Measurements from ENCODE around the gene E2F1.
"Not testable (repeated sequence)": the region's sequence is repeated elsewhere in the genome, so short reads cannot be mapped to it uniquely, and the experiment has no call there.

E2F1 gene

DNA sequence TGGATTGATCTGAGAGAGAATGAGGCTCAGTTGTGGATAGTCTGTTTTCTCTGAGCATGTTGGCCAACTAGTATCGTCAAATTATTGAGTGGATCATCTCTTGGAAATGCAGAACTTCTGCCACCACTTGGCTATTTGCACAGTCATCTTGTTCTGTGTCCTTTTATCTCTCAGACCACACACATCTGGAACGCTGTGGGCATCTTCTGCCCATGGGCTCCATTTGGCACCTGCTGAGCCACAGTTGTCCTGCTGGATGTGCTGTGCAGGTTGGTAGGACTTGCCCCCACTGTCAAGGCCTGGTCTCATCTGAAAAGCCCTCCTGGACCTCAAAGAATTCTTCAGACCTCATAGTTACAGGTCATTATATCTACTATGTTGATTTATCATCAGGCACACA lies 40.8 kb downstream of the E2F1 start:
- DNase-seq (ENCODE audit: low spot score) = no peak
- no peak for FAIRE-seq

DNA sequence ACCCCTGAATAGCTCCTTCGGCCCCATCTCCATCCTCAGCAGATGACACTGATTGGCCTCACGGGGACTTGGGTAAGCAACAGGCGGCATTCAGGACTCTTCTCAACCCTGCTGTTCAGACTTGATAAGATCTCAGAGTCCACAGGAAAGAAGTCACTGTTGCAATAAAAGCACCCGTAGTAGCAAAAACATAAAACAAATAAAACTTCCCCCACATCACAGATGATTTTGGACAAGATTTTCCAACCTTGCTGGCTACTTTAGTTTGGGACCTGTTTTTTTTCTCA lies 41.2 kb downstream of the E2F1 start:
- no peak for DNase-seq (ENCODE audit: low spot score)
- no peak for FAIRE-seq

DNA sequence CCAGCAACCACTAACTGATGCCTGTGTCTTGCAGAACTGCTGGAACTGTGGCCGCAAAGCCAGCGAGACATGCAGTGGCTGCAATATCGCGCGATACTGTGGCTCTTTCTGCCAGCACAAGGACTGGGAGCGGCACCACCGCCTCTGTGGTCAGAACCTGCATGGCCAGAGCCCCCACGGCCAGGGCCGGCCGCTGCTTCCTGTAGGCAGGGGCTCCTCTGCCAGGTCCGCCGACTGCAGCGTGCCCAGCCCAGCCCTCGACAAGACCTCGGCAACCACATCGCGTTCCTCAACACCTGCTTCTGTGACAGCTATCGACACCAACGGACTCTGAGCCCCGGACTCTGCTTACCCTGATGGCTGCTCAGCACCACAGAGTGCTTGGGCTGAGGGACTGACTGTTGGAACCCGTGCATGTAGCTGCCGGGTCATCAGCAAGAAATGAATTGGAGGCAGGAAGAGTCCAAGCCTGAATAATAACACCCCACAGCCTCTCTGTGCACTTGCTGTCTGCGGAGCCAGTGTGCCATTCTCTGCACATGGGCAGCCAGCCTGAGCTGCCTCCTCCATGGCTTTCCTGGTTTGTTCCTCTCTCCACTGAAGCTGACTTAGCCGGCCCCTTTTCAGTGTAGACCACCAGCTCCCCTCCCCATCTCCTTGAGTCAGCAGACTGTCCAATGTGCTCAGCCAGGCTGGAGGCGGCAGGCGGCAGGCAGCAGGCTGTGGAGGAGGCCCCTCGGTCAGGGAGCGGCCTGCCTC lies 41.7 kb downstream of the E2F1 start:
- no peak for DNase-seq (ENCODE audit: low spot score)
- FAIRE-seq = no peak

DNA sequence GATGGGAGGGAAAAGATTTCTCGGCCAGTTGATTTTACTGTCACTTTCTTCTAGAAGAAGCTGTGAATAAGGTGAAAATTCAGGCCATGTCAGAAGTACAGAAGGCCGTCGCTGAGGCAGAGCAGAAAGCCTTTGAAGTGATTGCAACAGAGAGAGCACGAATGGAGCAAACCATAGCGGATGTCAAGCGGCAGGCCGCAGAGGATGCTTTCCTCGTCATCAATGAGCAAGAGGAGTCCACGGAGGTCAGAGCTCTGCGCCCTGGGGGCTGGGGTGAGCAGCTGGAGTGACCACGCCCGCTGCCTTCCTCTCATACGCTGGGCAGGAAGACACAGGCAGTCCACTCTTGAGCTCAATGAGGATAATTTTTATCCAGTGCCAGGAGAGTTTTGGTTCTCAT lies 45.9 kb downstream of the E2F1 start:
- DNase-seq (ENCODE audit: low spot score) (no peak), FAIRE-seq (no peak)

DNA sequence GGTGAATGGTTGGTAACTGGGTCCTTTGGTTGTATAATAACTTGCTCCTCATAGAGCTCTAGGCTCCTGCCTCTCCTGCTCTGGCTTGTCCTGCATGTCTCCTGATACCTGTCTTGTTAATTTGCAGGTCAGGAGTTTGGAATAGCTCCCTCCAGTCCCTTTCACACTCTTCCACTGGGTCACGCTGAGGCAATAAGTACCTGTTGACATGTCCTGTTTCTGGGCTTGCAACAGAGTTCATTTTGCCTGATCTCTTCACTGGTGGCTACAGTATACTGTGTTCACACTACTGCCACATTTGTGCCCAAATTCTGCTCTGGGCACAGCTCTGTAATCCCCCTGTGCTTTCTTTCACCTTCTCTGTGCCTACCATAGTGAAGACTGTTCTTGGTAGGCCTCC lies 49.4 kb downstream of the E2F1 start:
- FAIRE-seq = no peak
- no peak for DNase-seq (ENCODE audit: low spot score)

DNA sequence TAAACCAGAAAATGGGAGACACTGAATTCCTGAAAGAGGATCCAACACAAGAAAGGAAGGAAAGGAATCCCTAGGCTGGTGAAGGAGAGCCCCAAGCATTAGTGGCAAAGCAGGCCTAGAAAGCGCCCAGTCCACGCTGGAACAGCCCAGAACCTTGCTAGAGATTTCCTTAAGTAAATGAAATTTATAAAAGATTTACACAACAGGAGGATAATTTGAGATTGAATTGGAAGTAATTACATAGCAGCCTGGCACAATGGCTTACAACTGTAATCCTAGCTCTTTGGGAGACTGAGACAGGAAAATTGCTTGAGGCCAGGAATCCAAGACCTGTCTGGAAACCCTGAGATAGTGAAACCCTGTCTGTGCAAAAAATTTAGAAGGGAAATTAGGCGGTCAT lies 50.8 kb downstream of the E2F1 start:
- FAIRE-seq = no peak
- DNase-seq (ENCODE audit: low spot score) = no peak

DNA sequence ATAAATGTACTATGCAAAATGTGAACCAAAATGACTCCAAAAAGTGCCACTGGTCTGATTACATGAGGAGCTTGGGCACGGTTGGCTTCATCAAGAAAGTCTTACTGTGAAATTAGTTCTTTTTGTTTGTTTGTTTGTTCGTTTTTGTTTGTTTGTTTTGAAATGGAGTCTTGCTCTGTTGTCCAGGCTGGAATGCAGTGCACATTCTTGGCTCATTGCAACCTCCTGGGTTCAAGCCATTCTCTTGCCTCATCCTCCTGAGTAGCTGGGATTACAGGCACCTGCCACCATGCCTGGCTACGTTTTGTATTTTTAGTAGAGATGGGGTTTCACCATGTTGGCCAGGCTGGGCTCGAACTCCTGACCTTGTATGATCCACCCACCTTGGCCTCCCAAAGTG lies 54.3 kb downstream of the E2F1 start:
- not testable (repeated sequence) for FAIRE-seq; DNase-seq (ENCODE audit: low spot score)

DNA sequence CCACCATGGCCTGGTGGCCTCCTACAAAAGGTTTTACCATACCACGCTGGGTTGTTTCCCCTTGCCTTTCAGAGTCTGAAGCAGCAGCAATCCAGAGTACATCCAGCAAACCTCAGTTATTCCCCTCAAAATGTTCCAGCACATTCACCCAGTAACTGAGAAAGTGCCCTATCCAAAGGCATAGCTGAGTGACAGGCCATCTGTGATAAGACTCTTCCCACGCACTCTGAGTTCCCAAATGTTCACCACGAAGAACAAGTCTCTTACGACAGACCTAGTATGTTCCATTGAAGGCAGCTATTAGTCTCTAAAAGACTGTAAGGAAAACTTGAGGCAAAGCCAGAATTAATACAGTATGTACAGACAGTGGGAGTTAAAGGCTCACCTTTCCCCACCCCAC lies 55.7 kb downstream of the E2F1 start:
- FAIRE-seq = no peak
- DNase-seq (ENCODE audit: low spot score) = no peak

DNA sequence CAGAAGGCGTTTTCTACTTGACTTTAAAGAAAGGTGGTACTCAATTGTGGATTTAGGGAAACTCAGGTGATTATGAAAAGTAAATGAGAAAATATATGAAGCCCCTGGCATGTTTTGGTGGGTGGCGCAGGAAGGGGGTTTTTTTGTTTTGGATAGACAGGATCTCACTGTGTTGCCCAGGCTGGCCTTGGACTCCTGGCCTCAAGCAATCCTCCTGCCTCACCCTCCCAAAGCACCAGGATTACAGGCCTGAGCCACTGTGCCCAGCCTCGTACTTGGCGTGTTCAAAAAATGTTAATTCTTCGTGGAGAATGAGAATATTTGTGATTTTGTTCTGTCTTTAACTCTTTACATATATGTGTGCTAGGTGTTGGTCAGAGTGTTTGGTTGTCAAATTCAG lies 56.2 kb downstream of the E2F1 start:
- no peak for DNase-seq (ENCODE audit: low spot score)
- FAIRE-seq = no peak

DNA sequence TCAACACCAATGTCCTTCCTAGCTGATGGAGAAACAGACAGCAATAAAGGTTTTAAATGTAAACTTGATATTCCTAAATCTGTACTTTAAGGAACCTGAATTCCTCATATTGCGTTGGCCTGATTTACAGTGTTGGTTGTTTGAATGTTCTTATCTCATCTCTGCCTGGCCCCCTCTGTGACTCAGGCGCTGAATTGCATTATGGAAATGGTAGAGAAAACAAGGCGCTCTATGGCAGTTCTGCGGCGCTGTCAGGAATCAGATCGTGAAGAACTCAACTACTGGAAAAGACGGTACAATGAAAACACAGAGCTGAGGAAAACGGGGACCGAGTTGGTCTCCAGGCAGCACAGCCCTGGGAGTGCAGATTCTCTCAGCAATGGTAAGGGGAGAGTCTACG lies 56.7 kb downstream of the E2F1 start:
- DNase-seq (ENCODE audit: low spot score) = no peak
- no peak for FAIRE-seq

DNA sequence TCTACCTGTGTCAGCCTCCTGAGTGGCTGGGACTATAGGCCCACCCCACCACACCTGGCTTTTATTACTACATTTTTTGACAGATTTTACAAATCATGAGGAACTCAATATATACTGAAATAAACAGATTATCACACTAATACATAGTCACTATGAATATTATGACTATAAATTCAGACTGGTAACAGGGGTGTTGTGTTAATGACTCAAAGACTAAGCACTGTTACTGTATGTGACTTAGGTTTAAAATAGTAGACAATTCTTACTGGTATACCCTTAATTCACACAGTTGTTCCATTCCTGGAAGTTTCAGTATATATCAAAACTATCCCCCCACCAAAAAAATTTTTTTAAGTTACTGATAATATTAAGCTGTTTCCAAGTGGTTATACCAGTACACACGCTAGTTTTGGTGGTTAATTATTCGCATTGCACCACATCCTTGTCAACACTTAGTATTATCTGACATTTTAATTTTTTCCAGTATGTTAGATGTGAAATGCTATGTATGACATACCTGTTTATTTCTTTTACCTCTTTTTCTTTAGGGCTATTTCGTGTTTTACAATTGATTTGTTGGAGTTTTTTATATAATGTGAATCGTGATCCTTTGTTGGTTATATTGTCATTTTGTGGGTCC lies 58.5 kb downstream of the E2F1 start:
- no peak for DNase-seq (ENCODE audit: low spot score)
- FAIRE-seq = no peak

DNA sequence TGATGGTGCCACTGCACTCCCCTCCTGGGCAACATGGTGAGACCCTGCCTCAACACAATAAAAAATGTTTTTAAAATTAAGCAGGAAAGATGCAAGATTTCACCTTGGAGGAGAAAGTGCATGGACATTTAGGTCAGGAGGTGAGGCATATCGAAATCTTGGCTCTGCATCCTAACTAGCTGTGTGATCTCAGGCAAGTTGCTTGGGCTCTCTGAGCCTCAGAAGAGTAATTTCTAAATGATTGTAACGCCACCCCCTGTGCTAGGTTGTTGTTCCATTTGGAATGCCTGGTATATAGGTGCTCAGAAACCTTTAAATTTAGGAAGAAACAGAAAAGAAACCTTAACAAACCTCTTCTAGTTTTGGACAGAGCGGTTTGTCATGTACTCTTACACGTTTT lies 60.0 kb downstream of the E2F1 start:
- FAIRE-seq = no peak
- no peak for DNase-seq (ENCODE audit: low spot score)

Data from RCC 7860 (cell line).